Measurements from ENCODE around the gene HEPH.
"Not testable (repeated sequence)": the region's sequence is repeated elsewhere in the genome, so short reads cannot be mapped to it uniquely, and the experiment has no call there.

The HEPH gene, protein sequence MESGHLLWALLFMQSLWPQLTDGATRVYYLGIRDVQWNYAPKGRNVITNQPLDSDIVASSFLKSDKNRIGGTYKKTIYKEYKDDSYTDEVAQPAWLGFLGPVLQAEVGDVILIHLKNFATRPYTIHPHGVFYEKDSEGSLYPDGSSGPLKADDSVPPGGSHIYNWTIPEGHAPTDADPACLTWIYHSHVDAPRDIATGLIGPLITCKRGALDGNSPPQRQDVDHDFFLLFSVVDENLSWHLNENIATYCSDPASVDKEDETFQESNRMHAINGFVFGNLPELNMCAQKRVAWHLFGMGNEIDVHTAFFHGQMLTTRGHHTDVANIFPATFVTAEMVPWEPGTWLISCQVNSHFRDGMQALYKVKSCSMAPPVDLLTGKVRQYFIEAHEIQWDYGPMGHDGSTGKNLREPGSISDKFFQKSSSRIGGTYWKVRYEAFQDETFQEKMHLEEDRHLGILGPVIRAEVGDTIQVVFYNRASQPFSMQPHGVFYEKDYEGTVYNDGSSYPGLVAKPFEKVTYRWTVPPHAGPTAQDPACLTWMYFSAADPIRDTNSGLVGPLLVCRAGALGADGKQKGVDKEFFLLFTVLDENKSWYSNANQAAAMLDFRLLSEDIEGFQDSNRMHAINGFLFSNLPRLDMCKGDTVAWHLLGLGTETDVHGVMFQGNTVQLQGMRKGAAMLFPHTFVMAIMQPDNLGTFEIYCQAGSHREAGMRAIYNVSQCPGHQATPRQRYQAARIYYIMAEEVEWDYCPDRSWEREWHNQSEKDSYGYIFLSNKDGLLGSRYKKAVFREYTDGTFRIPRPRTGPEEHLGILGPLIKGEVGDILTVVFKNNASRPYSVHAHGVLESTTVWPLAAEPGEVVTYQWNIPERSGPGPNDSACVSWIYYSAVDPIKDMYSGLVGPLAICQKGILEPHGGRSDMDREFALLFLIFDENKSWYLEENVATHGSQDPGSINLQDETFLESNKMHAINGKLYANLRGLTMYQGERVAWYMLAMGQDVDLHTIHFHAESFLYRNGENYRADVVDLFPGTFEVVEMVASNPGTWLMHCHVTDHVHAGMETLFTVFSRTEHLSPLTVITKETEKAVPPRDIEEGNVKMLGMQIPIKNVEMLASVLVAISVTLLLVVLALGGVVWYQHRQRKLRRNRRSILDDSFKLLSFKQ

GRCh38 chrX:66163849-66164411 is at the start of gene HEPH:
Gene HEPH, plus strand, starts transcription at chrX:66164247. Its CDS starts 6,324 bp downstream, at chrX:66170571.
- DNase-seq (ENCODE audit: low read depth in 3 of 3), result no peak

- not testable (repeated sequence) for DNase-seq (ENCODE audit: low read depth in 3 of 3)
These were observed 45.3 kb upstream of the HEPH start for GRCh38 chrX:66118722-66119121.

DNA sequence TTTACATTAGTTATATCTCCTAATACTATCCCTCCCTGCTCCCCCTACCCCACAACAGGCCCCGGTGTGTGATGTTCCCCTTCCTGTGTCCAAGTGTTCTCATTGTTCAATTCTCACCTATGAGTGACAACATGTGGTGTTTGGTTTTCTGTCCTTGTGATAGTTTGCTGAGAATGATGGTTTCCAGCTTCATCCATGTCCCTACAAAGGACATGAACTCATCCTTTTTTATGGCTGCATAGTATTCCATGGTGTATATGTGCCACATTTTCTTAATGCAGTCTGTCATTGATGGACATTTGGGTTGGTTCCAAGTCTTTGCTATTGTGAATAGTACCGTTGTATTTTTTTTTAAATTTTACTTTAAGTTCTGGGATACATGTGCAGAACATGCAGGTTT is 42.7 kb upstream of the HEPH start:
- DNase-seq (ENCODE audit: low read depth in 3 of 3), result not testable (repeated sequence)

DNA sequence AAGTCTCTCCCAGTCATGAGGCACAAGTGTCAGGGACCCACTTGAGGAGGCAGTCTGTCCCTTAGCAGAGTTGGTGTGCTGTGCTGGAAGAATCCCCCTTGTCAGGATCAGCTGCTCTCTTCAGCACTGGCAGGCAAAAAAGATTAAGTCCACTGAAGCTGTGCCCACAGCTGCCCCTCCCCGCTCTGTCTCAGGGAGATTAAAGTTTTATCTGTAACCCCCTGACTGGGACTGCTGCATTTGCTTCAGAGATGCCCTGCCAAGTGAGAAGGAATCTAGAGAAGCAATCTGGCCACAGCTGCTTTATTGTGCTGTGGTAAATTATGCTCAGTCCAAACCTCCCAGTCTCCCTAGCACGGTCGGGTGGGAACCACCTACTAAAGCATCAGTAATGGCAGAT is 37.4 kb upstream of the HEPH start:
- DNase-seq (ENCODE audit: low read depth in 3 of 3), result no peak

GRCh38 chrX:66130469-66130868 is 33.6 kb upstream of the HEPH start:
- DNase-seq (ENCODE audit: low read depth in 3 of 3), result no peak

DNA sequence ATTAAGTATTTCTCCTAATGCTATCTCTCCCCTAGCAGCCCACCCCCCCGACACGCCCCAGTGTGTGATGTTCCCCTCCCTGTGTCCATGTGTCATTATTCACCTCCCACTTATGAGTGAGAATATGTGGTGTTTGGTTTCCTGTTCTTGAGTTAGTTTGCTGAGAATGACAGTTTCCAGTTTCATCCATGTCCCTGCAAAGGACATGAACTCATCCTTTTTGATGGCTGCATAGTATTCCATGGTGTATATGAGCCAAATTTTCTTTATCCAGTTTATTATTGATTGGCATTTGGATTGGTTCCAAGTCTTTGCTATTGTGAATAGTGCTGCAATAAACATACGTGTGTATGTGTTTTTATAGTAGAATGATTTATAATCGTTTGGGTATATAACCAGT is 28.8 kb upstream of the HEPH start:
- DNase-seq (ENCODE audit: low read depth in 3 of 3), result not testable (repeated sequence)

GRCh38 chrX:66142351-66142750 is 21.7 kb upstream of the HEPH start:
- no peak for DNase-seq (ENCODE audit: low read depth in 3 of 3)

DNA sequence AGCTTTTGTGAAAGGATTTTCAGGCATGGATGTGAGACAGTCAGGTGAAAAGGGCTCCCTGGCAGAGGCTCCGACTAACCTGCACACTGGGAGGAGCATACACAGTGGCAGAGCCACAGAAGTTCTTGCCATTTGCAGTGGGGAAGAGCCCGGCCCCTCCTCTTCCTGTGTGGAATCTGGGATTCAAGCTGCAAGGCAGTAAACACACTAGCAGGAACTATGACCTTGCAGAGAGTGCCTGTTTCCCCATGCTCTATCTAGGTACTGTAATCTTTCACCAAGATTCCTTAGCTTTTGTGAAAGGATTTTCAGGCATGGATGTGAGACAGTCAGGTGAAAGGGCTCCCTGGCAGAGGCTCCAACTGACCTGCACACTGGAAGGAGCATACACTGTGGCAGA is 19.8 kb upstream of the HEPH start:
- no peak for DNase-seq (ENCODE audit: low read depth in 3 of 3)

- DNase-seq (ENCODE audit: low read depth in 3 of 3), result no peak
These were observed 14.5 kb upstream of the HEPH start for GRCh38 chrX:66149519-66149918.

GRCh38 chrX:66150163-66150562 is 13.9 kb upstream of the HEPH start:
- DNase-seq (ENCODE audit: low read depth in 3 of 3), result no peak

GRCh38 chrX:66162331-66162822 is 1.7 kb upstream of the HEPH start:
- DNase-seq (ENCODE audit: low read depth in 3 of 3), result no peak

DNA sequence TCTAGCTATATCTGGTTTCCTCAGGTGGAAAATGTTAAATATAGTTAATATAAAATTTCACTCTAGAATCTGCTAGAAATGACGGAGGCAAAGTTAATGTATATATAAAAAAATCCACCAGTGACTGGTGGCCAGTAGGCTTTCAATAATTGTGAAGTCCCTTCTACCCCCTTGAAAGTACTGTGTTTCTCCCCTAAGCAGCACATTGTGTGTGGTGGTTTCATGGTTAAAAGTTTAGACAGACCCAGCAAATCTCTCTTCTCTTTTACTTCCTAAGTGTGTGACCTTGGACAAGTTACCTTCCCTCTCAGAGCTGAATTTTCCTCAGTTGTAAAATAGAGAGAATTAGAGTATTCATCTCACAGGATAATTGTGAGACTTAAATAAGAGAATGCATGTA is 600 bp upstream of the HEPH start:
- no peak for DNase-seq (ENCODE audit: low read depth in 3 of 3)

GRCh38 chrX:66164470-66164869 is 423 bp downstream of the HEPH start:
- no peak for DNase-seq (ENCODE audit: low read depth in 3 of 3)

GRCh38 chrX:66164931-66165330 is 884 bp downstream of the HEPH start:
- DNase-seq (ENCODE audit: low read depth in 3 of 3), result no peak

DNA sequence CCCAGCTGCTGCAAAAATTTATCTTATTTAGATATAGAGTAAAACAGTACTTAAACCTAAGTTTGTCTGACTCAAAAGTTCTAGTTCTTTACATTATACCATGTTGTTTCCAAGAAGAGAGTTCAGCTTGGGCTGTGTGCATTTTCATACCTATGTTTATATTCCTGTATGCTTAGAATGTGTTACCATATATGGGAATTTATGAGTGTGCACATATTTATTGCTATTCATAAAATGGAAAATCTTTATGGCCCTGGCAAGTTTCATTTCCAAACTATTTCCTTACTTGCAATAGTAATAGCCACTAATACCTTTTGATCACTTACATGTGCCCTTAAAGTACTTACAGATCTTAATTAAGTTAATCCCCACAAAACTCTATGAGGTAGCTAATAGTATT is 2.6 kb downstream of the HEPH start:
- no peak for DNase-seq (ENCODE audit: low read depth in 3 of 3)

DNA sequence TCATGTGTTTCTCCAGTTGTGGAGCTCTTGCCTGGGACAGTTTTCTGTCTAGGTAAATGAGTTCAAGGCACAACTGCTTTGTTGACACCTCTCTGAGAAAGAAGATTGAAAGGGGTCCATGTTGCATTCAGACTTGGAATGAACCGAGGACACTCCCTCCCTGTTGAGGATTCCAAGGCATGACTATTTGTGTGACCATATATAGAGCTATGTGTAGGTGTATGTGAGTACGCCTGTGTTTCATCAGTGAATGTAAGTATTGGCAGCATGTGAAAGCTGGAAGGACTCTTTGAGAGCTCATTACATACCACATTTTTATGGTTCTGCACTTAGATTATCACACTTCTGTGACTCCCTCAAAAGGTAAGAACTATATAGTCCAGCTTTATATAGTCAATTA is 3.4 kb downstream of the HEPH start:
- DNase-seq (ENCODE audit: low read depth in 3 of 3), result no peak

DNA sequence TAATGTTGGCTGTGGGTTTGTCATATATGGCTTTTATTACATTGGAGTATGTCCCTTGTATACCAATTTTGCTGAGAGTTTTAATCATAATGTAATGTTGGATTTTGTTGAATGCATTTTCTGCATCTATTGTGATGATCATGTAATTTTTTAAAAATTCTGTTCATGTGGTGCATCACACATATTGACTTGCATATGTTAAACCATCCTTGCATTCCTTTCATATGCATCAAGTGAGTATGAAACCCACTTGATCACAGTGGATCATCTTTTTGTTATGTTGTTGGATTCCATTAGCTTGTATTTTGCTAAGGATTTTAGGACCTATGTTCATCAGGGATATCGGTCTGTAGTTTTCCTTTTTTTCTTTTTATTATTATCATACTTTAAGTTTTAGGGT is 12.1 kb downstream of the HEPH start:
- no peak for DNase-seq (ENCODE audit: low read depth in 3 of 3)

DNA sequence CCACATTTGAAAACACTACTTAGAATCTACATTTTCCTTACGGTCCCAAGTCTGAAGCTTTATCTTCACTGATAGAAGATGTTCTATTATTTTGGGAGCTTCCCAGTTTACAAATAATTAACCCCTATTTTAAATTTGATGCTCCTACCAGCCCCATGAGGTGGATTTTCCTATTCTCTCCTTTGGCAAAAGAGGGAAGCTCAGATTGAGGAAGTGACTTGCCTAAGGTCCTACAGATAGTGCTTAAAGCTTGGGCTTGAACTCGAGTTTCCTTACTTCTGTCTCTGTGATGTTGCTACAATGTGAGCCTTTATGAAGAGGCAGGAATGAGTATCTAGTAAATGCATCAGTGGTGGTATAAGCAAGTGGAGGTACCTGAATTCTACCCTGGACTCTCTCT is 27.5 kb downstream of the HEPH start:
- no peak for DNase-seq (ENCODE audit: low read depth in 3 of 3)

- no peak for DNase-seq (ENCODE audit: low read depth in 3 of 3)
These were observed 29.8 kb downstream of the HEPH start for GRCh38 chrX:66193821-66194220.

DNA sequence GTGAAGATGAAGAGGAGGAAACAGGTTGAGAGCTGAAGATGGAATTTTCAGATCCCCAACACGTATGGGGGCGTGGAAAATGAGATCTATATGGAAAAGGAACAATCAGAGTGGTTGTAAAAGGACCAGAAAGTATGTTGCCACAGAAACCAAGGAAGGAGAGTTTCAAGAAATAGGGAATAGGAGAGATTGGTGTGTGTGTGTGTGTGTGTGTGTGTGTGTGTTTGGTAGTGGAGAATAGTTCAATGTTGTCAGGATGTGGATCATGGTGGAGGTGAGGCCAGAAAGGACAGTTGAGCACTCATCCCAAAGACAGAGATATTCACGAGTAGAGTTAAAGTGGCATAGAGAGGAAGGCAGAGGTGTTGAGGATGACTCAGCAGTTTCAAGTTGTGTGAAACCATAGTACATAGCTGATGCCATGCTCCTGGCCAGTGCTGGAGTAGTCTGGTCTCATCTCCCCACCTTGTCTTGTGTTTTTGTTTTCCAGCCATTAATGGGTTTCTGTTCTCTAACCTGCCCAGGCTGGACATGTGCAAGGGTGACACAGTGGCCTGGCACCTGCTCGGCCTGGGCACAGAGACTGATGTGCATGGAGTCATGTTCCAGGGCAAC is 36.1 kb downstream of the HEPH start:
- DNase-seq (ENCODE audit: low read depth in 3 of 3), result no peak
